Activated naive CD4-positive, alpha-beta T cell treated with anti-CD3 and anti-CD28 coated beads for 36 hours (primary cell): ENCODE results near the gene CCL4. TPM values are rescaled to one million over a fixed set of nuclear protein-coding genes. Genes with fewer than 3 reads are reported as not detected.
"Not testable (repeated sequence)": the region's sequence is repeated elsewhere in the genome, so short reads cannot be mapped to it uniquely, and the experiment has no call there.

Source experiments
- CTCF ChIA-PET: fragments of 350-600 bp; sonication (Branson Sonifier 250); formaldehyde crosslinking; loops from one replicate; lab custom pipeline; 2021; ENCODE audit warnings: antibody characterized with exemption; lab: Charles Lee
- DNase-seq: peaks from one replicate; pipeline ENCODE4 v3.0.0-alpha.2; 2020
- H3K27ac Mint-ChIP-seq: one replicate; pipeline ENCODE4 v1.8.0; 2021; ENCODE audit warnings: mild to moderate bottlenecking, mixed read lengths
- H3K27me3 Mint-ChIP-seq: one replicate; pipeline ENCODE4 v1.8.0; 2021; ENCODE audit warnings: low read depth, mixed read lengths
- H3K36me3 Mint-ChIP-seq: one replicate; pipeline ENCODE4 v1.8.0; 2021; ENCODE audit warnings: low read depth, mixed read lengths
- H3K4me1 Mint-ChIP-seq: one replicate; pipeline ENCODE4 v1.8.0; 2021; ENCODE audit warnings: low read depth, mixed read lengths
- H3K4me3 Mint-ChIP-seq: one replicate; pipeline ENCODE4 v1.8.0; 2021; ENCODE audit warnings: mild to moderate bottlenecking, moderate library complexity, mixed read lengths
- H3K9me3 Mint-ChIP-seq: one replicate; pipeline ENCODE4 v1.8.0; 2021; ENCODE audit warnings: mixed read lengths
- intact Hi-C: fragments of 100-400 bp; cut with micrococcal nuclease; formaldehyde crosslinking; loops from one replicate; pipeline ENCODE4 v1.15.1; 2023
- total RNA-seq, 2 experiments: library from RNA; stranded (reverse); gene quantifications; one replicate each; pipeline ENCODE4 v1.2.3, GENCODE V29; 2021

Gene CCL4
- total RNA-seq, 2 experiments from 2014 or later: 4.6 to 5.5 TPM

DNA sequence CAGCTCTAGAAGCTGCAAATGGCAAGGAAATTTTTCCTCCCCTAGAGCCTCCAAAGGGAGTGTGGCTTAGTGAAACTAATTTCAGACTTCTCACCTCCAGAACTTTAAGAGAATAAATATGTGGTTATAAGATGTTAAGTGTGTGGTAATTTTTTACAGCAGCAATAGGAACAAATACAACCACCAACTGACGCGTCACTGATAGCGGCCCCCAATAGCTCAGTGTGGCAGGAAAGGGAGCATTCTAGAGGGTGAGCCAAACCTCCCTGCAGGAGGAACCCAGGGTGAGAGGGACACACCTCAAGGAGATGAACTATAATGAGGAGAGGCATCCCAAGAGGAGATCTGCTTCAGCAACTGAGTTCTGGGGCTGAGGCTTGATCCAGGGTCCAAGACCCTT, 4.0 kb downstream of the CCL4 start:
- Mint-ChIP-seq H3K4me3 (no peak overlapping the region), H3K9me3 (peaks cover 6% of the 10 kb centered on the region), H3K4me1 (peaks cover 4% of the 10 kb centered on the region), H3K36me3 (no peaks in the 10 kb centered on the region), H3K27ac (no peak overlapping the region), H3K27me3 (peaks cover 38% of the 10 kb centered on the region)
- intact Hi-C loops: no loop called here
- DNase-seq: no peak
- CTCF ChIA-PET: interaction anchor here (3.0 kb wide), 1 partner anchor 35 kb away, joined by 6 read pairs; no protein-coding TSS in a partner anchor

DNA sequence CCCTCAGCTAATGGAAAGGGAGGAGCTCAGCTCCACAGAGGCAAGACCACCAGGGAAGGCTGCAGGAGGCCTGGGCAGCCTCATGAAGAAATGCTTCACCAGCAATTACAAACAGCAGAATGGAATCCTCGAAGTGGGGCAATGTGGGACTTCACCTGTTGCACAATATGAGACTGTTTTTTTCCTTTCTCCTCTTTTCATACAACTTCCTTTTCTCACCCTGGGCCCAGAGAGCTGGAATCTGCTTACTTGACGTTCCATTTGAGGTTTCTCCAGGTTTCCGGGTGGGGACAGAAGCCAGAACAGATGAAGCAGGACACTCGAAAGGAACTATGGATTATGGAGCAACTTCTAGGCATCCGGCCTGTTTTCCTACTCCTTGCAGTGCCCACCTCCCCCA, 4.6 kb downstream of the CCL4 start:
- peaks cover 33% of the 10 kb centered on the region for H3K27me3 Mint-ChIP-seq
- H3K27ac Mint-ChIP-seq, H3K36me3 Mint-ChIP-seq, H3K4me3 Mint-ChIP-seq, H3K9me3 Mint-ChIP-seq, DNase-seq, H3K4me1 Mint-ChIP-seq, intact Hi-C loops: not testable (repeated sequence)
- CTCF ChIA-PET: interaction anchor here (3.0 kb wide), 1 partner anchor 36 kb away, joined by 6 read pairs; no protein-coding TSS in a partner anchor

DNA sequence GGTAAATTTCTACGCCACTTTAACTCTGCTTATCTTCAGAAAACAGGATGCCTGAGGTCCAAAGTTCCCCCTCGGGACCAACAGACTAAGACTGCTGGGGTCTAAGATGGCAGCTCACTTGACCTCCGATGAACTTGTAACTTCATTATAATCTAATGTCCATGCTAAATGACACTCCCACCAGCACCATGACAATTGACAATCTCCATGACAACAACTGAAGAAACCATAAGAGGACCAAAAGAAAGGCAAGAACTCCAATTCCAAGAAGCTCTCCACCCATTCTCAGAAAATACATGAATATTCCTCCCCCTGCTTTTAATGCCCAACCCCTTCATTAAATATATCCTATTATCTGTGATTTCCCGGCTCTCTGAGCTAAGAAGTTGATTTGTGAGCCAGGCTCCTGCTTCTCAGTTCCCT, 7.5 kb downstream of the CCL4 start:
- CTCF ChIA-PET: interaction anchor here (0.6 to 1.1 kb wide), 6 partner anchors 36 to 559 kb away, joined by 3 read pairs; no protein-coding TSS in a partner anchor
- no peak for DNase-seq
- Mint-ChIP-seq H3K36me3 (no peaks in the 10 kb centered on the region), H3K9me3 (peaks cover 7% of the 10 kb centered on the region), H3K4me1 (no peaks in the 10 kb centered on the region), H3K4me3 (no peak overlapping the region), H3K27me3 (peaks cover 27% of the 10 kb centered on the region), H3K27ac (no peak overlapping the region)
- intact Hi-C loops: no loop called here

DNA sequence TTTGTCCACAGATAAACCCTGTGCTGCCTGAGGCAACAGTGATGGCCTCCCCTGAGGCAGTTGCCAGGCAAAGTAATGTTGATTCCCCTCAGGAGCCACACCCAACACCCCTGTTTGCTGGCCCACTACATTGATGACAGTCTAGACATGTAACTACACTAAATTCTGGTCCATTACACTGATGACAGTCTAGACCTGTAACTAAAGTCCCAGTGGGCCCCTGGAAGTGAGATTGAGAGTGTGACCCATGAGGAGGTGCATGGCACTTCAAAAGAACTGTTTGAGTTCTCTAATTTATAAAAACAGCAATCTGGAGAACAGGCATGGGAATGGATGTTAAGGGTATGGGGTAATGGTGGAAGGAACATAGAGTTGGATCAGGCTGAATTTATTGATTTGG, 8.9 kb downstream of the CCL4 start:
- H3K27ac Mint-ChIP-seq: no peak overlapping the region
- intact Hi-C loops: no loop called here
- no peak overlapping the region for H3K4me3 Mint-ChIP-seq
- peaks cover 9% of the 10 kb centered on the region for H3K4me1 Mint-ChIP-seq
- CTCF ChIA-PET: no interaction called here
- H3K9me3 Mint-ChIP-seq: peaks cover 7% of the 10 kb centered on the region
- no peaks in the 10 kb centered on the region for H3K36me3 Mint-ChIP-seq
- peaks cover 22% of the 10 kb centered on the region for H3K27me3 Mint-ChIP-seq
- DNase-seq: no peak

DNA sequence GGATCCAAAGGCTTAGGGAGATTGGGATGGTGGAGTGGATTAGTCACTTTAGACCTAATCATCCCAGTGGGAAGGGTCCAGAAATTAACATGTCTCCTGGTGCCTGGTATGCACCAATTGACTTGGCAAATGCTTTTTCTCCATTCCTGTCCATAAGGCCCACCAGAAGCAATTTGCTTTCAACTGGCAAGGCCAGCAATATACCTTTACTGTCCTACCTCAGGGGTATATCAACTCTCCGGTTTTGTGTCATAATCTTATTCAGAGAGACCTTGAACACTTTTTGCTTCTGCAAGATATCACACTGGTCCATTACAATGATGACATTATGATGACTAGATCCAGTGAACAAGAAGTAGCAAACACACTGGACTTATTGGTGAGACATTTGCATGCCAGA, 9.5 kb downstream of the CCL4 start:
- DNase-seq, H3K4me3 Mint-ChIP-seq, intact Hi-C loops, H3K36me3 Mint-ChIP-seq, H3K9me3 Mint-ChIP-seq, H3K27ac Mint-ChIP-seq, CTCF ChIA-PET: not testable (repeated sequence)
- Mint-ChIP-seq H3K4me1 (peaks cover 14% of the 10 kb centered on the region), H3K27me3 (peaks cover 22% of the 10 kb centered on the region)

DNA sequence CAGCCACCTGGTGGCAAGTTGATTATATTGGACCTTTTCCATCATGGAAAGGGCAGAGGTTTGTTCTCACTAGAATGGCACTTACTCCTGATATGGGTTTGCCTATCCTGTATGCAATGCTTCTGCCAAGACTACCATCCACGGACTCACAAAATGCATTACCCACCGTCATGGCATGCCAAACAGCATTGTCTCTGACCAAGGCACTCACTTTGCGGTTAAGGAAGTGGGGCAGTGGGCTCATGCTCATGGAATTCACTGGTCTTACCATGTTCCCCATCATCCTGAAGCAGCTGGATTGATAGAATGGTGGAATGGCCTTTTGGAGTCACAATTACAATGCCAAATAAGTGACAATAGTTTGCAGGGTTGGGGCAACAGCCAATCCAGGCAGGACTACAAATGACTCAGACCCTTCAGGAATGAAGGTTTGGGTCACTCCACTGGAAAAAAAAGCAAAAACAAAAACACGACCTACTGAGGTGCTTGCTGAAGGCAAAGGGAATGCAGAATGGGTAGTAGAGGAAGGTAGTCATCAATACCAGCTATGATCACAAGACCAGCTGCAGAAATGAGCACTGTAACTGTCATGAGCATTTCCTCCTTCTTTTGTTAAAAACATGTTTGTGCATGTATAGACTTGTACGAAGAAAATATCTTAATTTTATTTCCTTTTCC, 11.5 kb downstream of the CCL4 start:
- H3K27ac Mint-ChIP-seq, H3K36me3 Mint-ChIP-seq, intact Hi-C loops, H3K4me3 Mint-ChIP-seq, DNase-seq, H3K9me3 Mint-ChIP-seq: not testable (repeated sequence)
- CTCF ChIA-PET: interaction anchor here (0.7 kb wide), 1 partner anchor 42 kb away, joined by 5 read pairs; no protein-coding TSS in a partner anchor
- Mint-ChIP-seq H3K27me3 (peaks cover 21% of the 10 kb centered on the region), H3K4me1 (peaks cover 22% of the 10 kb centered on the region)

DNA sequence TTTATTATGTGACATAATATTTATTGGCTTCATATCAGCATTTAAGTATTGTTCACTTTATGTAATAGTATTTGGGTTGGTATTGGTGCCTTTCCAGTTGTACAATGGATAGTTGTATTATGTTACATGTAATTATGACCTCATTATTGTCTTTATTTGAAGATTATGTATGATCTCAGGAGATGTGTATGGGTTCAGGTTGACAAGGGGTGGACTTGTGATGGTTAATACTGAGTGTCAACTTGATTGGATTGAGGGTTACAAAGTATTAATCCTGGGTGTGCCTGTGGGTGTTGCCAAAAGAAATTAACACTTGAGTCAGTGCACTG, 12.0 kb downstream of the CCL4 start:
- H3K4me3 Mint-ChIP-seq, H3K9me3 Mint-ChIP-seq, H3K36me3 Mint-ChIP-seq, DNase-seq, intact Hi-C loops, H3K27ac Mint-ChIP-seq: not testable (repeated sequence)
- CTCF ChIA-PET: interaction anchor here (0.7 to 1.3 kb wide), 2 partner anchors 33 to 43 kb away, joined by 4 to 5 read pairs; no protein-coding TSS in a partner anchor
- H3K27me3 Mint-ChIP-seq: peaks cover 22% of the 10 kb centered on the region
- H3K4me1 Mint-ChIP-seq: peaks cover 22% of the 10 kb centered on the region

DNA sequence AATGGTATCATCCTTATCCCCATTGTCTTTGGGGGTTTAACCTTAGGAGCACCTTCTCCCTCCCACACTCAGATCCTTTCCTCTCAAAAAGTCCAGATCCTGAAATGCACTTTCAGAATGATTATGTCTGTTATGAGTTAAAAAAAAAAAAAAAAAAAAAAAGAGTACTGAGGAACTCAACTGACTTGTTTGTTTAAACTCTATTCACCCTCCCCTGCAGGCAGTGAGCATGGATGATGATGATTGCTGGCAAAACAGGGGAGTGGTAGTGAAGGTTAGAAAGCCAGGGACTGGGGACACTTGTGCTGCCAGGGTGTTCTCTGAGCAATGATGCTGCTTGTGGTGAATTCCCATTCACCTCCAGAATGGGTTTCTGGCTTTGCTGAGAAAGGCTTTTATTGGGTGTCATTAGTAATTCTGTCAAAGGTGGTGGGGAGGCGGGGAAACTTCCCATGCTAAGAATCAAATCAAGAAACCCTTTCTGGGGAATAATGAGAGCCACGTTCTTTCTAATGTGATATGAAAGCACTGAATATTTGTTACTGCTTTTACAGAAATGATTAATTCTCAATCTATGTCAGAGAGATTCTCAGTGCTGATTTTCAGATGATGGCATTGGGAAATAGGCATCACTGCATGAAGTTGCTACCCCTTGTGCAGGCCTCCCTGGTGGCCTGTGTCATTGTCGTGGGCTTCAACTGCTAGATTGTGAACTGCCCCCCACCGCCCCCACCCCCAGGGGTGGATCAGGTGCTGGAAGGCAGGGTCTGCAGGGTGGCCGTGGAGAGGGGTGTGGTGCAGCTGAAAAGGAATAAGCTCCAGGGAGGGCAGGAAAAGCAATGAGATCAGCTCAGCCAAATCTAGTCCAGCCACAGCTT, 14.1 kb downstream of the CCL4 start:
- Mint-ChIP-seq H3K27ac (no peak overlapping the region), H3K27me3 (peaks cover 29% of the 10 kb centered on the region), H3K4me3 (no peak overlapping the region)

DNA sequence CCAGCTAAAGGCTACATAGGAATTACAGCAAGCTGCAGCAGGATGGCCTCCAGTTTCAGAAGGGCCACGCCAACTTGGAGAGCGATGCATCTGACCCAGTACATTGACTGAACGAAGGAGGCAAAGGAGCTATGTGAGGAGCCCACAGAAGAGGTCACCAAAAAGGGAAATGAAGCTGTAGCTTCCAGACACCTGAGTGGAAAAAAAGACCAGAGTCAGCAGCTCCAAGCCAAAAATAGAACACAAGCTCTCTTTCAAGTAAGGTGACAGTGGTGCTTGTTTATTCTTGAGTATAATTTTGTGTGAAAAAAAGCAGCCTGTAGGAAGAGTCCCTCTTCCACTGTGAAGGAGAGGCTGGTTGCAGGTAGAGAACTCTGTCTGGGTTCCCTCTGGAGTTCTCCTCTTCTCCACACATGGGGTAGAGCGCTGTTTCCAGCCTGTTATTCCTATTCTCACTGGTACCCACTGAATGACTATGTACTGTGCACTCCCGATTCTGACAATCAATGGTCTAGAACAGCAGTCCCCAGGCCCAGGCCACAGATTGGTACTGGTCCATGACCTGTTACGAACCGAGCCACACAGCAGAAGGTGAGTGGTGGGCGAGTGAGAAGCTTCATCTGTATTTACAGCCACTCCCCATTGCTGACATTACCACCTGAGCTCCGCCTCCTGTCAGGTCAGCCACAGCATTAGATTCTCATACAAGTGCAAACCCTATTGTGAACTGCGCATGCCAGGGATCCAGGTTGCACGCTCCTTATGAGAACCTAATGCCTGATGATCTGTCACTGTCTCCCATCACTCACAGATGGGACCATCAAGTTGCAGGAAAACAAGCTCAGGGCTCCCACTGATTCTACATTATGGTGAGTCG, 15.1 kb downstream of the CCL4 start:
- no peak for DNase-seq
- CTCF ChIA-PET: interaction anchor here (0.7 to 3.8 kb wide), 7 partner anchors 27 to 286 kb away, joined by 3 to 15 read pairs (median 6); partner anchors contain the start of gene RDM1
- Mint-ChIP-seq H3K27ac (no peak overlapping the region), H3K27me3 (peaks cover 36% of the 10 kb centered on the region), H3K4me1 (peaks cover 22% of the 10 kb centered on the region), H3K36me3 (no peaks in the 10 kb centered on the region), H3K9me3 (no peaks in the 10 kb centered on the region), H3K4me3 (no peak overlapping the region)
- intact Hi-C loops: no loop called here

More for the DNA sequence above, 14.1 kb downstream of the CCL4 start:
- no peaks in the 10 kb centered on the region for H3K36me3 Mint-ChIP-seq
- intact Hi-C loops: loop anchor here (1.0 kb wide), 1 partner anchor 27 kb away; the partner anchor contains the start of gene CCL3
- peaks cover under 1% of the 10 kb centered on the region for H3K9me3 Mint-ChIP-seq
- peaks cover 22% of the 10 kb centered on the region for H3K4me1 Mint-ChIP-seq
- CTCF ChIA-PET: interaction anchor here (0.7 to 3.8 kb wide), 4 partner anchors 26 to 285 kb away, joined by 3 to 15 read pairs (median 8); no protein-coding TSS in a partner anchor
- peak; percentile 73 for DNase-seq

DNA sequence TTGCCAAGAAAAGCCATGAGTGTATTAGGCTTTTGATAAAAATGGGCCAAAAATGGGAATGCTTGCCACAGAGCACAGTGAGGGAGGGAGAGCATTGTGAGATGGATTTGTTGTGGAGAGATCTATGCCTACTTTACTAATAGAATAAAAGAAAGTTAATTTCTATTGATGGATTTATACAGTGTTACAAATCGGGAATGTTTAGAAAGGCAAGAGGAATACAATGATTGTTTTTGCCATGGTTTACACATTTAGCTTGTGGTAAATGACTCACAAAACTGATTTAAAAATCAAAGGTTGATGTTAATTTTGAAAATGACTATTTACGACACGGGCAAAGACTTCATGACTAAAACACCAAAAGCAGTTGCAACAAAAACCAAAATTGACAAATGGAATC, 16.6 kb downstream of the CCL4 start:
- peaks cover 32% of the 10 kb centered on the region for H3K27me3 Mint-ChIP-seq
- no peak overlapping the region for H3K4me3 Mint-ChIP-seq
- H3K27ac Mint-ChIP-seq: no peak overlapping the region
- H3K9me3 Mint-ChIP-seq: peaks cover 2% of the 10 kb centered on the region
- CTCF ChIA-PET: interaction anchor here (0.6 to 3.8 kb wide), 3 partner anchors 29 to 172 kb away, joined by 3 to 15 read pairs (median 4); no protein-coding TSS in a partner anchor
- peaks cover 22% of the 10 kb centered on the region for H3K4me1 Mint-ChIP-seq
- no peaks in the 10 kb centered on the region for H3K36me3 Mint-ChIP-seq
- intact Hi-C loops: no loop called here
- no peak for DNase-seq

DNA sequence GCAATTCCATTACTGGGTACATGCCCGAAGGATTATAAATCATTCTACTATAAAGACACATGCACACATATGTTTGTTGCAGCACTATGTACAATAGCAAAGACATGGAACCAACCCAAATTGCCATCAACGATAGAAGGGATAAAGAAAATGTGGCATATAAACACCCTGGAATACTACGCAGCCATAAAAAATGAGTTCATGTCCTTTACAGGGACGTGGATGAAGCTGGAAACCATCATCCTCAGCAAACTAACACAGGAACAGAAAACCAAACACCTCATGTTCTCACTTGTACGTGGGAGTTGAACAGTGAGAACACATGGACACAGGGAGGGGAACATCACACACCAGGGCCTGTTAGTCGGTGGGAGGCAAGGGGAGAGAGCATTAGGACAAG, 17.5 kb downstream of the CCL4 start:
- Mint-ChIP-seq H3K4me1 (peaks cover 22% of the 10 kb centered on the region), H3K27me3 (peaks cover 32% of the 10 kb centered on the region), H3K9me3 (peaks cover 11% of the 10 kb centered on the region)
- CTCF ChIA-PET: interaction anchor here (3.8 kb wide), 1 partner anchor 28 kb away, joined by 15 read pairs; no protein-coding TSS in a partner anchor
- H3K27ac Mint-ChIP-seq, intact Hi-C loops, DNase-seq, H3K4me3 Mint-ChIP-seq, H3K36me3 Mint-ChIP-seq: not testable (repeated sequence)
